ENCODE measurements around the gene GALNTL6.

The GALNTL6 gene

GRCh38 chr4:172073590-172073989 lies 260.4 kb downstream of the GALNTL6 start:
- Histone ChIP-seq H4K20me1 (ENCODE audit: insufficient read depth, low read length, poor library complexity, severe bottlenecking) (no peaks in the 10 kb centered on the region), H3K4me3 (ENCODE audit: low read length, poor library complexity, severe bottlenecking) (no peak overlapping the region), H3K27me3 (ENCODE audit: insufficient read depth, low read length, poor library complexity, severe bottlenecking) (no peaks in the 10 kb centered on the region), H3K9me2 (replicated peaks; ENCODE audit: low read depth, low read length) (no peaks in the 10 kb centered on the region), H3K9me3 (ENCODE audit: insufficient read depth, low read depth, low read length) (no peaks in the 10 kb centered on the region), H3K4me1 (ENCODE audit: insufficient read depth, low read length, poor library complexity, severe bottlenecking) (no peaks in the 10 kb centered on the region), H3K36me3 (ENCODE audit: insufficient read depth, low read length) (no peaks in the 10 kb centered on the region), H2AFZ (ENCODE audit: low read length) (no peak overlapping the region), H3K79me2 (ENCODE audit: insufficient read depth, low read length) (no peaks in the 10 kb centered on the region), H3F3A (ENCODE audit: low read depth) (no peaks in the 10 kb centered on the region), H3K9ac (ENCODE audit: low read depth, low read length, poor library complexity, severe bottlenecking) (no peak overlapping the region), H3K4me2 (ENCODE audit: low read depth, low read length, poor library complexity, severe bottlenecking) (no peak overlapping the region)
- no peak for TF ChIP-seq CTCF (conservative IDR thresholded peaks at IDR 0.05; ENCODE audit: low read length)

GRCh38 chr4:172083272-172083671 lies 270.1 kb downstream of the GALNTL6 start:
- no peak overlapping the region for H3K4me2 ChIP-seq (ENCODE audit: low read depth, low read length, poor library complexity, severe bottlenecking)
- no peaks in the 10 kb centered on the region for H3F3A ChIP-seq (ENCODE audit: low read depth)
- no peaks in the 10 kb centered on the region for H3K9me3 ChIP-seq (ENCODE audit: insufficient read depth, low read depth, low read length)
- TF ChIP-seq EZH2phosphoT487 (IDR thresholded peaks at IDR 0.05; ENCODE audit: borderline replicate concordance) (no peak), CTCF (conservative IDR thresholded peaks at IDR 0.05; ENCODE audit: low read length) (no peak)
- no peaks in the 10 kb centered on the region for H4K20me1 ChIP-seq (ENCODE audit: insufficient read depth, low read length, poor library complexity, severe bottlenecking)
- no peak overlapping the region for H2AFZ ChIP-seq (ENCODE audit: low read length)
- H3K36me3 ChIP-seq (ENCODE audit: insufficient read depth, low read length), result no peaks in the 10 kb centered on the region
- H3K9me2 ChIP-seq (replicated peaks; ENCODE audit: low read depth, low read length), result no peaks in the 10 kb centered on the region
- H3K9ac ChIP-seq (ENCODE audit: low read depth, low read length, poor library complexity, severe bottlenecking), result no peak overlapping the region
- H3K27me3 ChIP-seq (ENCODE audit: insufficient read depth, low read length, poor library complexity, severe bottlenecking), result no peaks in the 10 kb centered on the region
- H3K4me3 ChIP-seq (ENCODE audit: low read length, poor library complexity, severe bottlenecking), result no peak overlapping the region
- no peaks in the 10 kb centered on the region for H3K79me2 ChIP-seq (ENCODE audit: insufficient read depth, low read length)
- H3K4me1 ChIP-seq (ENCODE audit: insufficient read depth, low read length, poor library complexity, severe bottlenecking), result no peaks in the 10 kb centered on the region

GRCh38 chr4:172088556-172088955 lies 275.4 kb downstream of the GALNTL6 start:
- no peak overlapping the region for H2AFZ ChIP-seq (ENCODE audit: low read length)
- no peak overlapping the region for H3K9ac ChIP-seq (ENCODE audit: low read depth, low read length, poor library complexity, severe bottlenecking)
- H3K79me2 ChIP-seq (ENCODE audit: insufficient read depth, low read length), result no peaks in the 10 kb centered on the region
- no peak overlapping the region for H3K4me2 ChIP-seq (ENCODE audit: low read depth, low read length, poor library complexity, severe bottlenecking)
- no peaks in the 10 kb centered on the region for H4K20me1 ChIP-seq (ENCODE audit: insufficient read depth, low read length, poor library complexity, severe bottlenecking)
- no peaks in the 10 kb centered on the region for H3K9me2 ChIP-seq (replicated peaks; ENCODE audit: low read depth, low read length)
- TF ChIP-seq CTCF (conservative IDR thresholded peaks at IDR 0.05; ENCODE audit: low read length), result no peak
- no peak for TF ChIP-seq EZH2phosphoT487 (IDR thresholded peaks at IDR 0.05; ENCODE audit: borderline replicate concordance)
- no peaks in the 10 kb centered on the region for H3K9me3 ChIP-seq (ENCODE audit: insufficient read depth, low read depth, low read length)
- no peak overlapping the region for H3K4me3 ChIP-seq (ENCODE audit: low read length, poor library complexity, severe bottlenecking)
- H3K36me3 ChIP-seq (ENCODE audit: insufficient read depth, low read length), result no peaks in the 10 kb centered on the region
- H3K27me3 ChIP-seq (ENCODE audit: insufficient read depth, low read length, poor library complexity, severe bottlenecking), result no peaks in the 10 kb centered on the region
- H3F3A ChIP-seq (ENCODE audit: low read depth), result no peaks in the 10 kb centered on the region
- no peaks in the 10 kb centered on the region for H3K4me1 ChIP-seq (ENCODE audit: insufficient read depth, low read length, poor library complexity, severe bottlenecking)
